Measurements from ENCODE around the gene MSLN. TPM values are rescaled to one million over a fixed set of nuclear protein-coding genes. Genes with fewer than 3 reads are reported as not detected.

MSLN gene
- total RNA-seq, 4 donors from 2014 or later = 0.79 to 5.4 (median 2.3) TPM

- Histone ChIP-seq H3K4me1 (peaks cover 32 to 60% (median 34%) of the 10 kb centered on the region in 3 donors), H3K36me3 (peaks cover 0 to 16% (median 0%) of the 10 kb centered on the region in 3 donors), H3K27me3 (peaks cover 0 to 42% (median 2%) of the 10 kb centered on the region in 4 donors), H3K4me3 (no peak overlapping the region), H3K9me3 (no peaks in the 10 kb centered on the region), H3K27ac (no peak overlapping the region)
- TF ChIP-seq, protein P1, sequence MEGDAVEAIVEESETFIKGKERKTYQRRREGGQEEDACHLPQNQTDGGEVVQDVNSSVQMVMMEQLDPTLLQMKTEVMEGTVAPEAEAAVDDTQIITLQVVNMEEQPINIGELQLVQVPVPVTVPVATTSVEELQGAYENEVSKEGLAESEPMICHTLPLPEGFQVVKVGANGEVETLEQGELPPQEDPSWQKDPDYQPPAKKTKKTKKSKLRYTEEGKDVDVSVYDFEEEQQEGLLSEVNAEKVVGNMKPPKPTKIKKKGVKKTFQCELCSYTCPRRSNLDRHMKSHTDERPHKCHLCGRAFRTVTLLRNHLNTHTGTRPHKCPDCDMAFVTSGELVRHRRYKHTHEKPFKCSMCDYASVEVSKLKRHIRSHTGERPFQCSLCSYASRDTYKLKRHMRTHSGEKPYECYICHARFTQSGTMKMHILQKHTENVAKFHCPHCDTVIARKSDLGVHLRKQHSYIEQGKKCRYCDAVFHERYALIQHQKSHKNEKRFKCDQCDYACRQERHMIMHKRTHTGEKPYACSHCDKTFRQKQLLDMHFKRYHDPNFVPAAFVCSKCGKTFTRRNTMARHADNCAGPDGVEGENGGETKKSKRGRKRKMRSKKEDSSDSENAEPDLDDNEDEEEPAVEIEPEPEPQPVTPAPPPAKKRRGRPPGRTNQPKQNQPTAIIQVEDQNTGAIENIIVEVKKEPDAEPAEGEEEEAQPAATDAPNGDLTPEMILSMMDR (IDR thresholded peaks at IDR 0.05) = no peak
- no peak for TF ChIP-seq POLR2A (IDR thresholded peaks at IDR 0.05)
- 70% methylated on average over 2 of the region's 19 CpGs; no CpG with 5 or more reads in 1 of the 2 donors for WGBS, 2 donors
- intact Hi-C loops (cut with DNase I) = no loop called here
- no peak for DNase-seq
Measured at GRCh38 chr16:784431-784830, 23.9 kb downstream of the MSLN start.

- intact Hi-C loops (cut with DNase I) = loop anchor here (5.0 kb wide), 1 partner anchor 74 kb away; no protein-coding TSS in a partner anchor
- Histone ChIP-seq H3K4me1 (peaks cover 32 to 64% (median 36%) of the 10 kb centered on the region in 3 donors), H3K27me3 (peaks cover 0 to 27% (median 0%) of the 10 kb centered on the region in 4 donors), H3K27ac (no peak overlapping the region), H3K4me3 (no peak overlapping the region), H3K9me3 (no peaks in the 10 kb centered on the region), H3K36me3 (peaks cover 0 to 20% (median 0%) of the 10 kb centered on the region in 3 donors)
- WGBS, 2 donors = 31 to 60% methylated on average over 5 to 23 of the region's 58 CpGs
- TF ChIP-seq, protein P1 (IDR thresholded peaks at IDR 0.05) = peak; percentile 29 to 85 (median 74)
- no peak for TF ChIP-seq POLR2A (IDR thresholded peaks at IDR 0.05)
- DNase-seq = no peak
Measured at GRCh38 chr16:785563-786535, 25.3 kb downstream of the MSLN start.

- Histone ChIP-seq H3K4me3 (peak overlapping the region; percentile 80 to 99 (median 93)), H3K36me3 (peaks cover 0 to 36% (median 0%) of the 10 kb centered on the region in 3 donors), H3K9me3 (no peaks in the 10 kb centered on the region), H3K27ac (peak overlapping the region; percentile 69 to 90 (median 84)), H3K27me3 (peaks cover 0 to 11% (median 0%) of the 10 kb centered on the region in 4 donors), H3K4me1 (peaks cover 32 to 59% (median 36%) of the 10 kb centered on the region in 3 donors)
- WGBS, 2 donors = 0% methylated on average over 4 of the region's 47 CpGs; no CpG with 5 or more reads in 1 of the 2 donors
- intact Hi-C loops (cut with DNase I) = loop anchor here (5.0 kb wide), 1 partner anchor 75 kb away; no protein-coding TSS in a partner anchor
- DNase-seq = no peak
- no peak for TF ChIP-seq POLR2A (IDR thresholded peaks at IDR 0.05)
- TF ChIP-seq, protein P1 (IDR thresholded peaks at IDR 0.05) = no peak
Measured at GRCh38 chr16:787321-787966, 26.9 kb downstream of the MSLN start.

DNA sequence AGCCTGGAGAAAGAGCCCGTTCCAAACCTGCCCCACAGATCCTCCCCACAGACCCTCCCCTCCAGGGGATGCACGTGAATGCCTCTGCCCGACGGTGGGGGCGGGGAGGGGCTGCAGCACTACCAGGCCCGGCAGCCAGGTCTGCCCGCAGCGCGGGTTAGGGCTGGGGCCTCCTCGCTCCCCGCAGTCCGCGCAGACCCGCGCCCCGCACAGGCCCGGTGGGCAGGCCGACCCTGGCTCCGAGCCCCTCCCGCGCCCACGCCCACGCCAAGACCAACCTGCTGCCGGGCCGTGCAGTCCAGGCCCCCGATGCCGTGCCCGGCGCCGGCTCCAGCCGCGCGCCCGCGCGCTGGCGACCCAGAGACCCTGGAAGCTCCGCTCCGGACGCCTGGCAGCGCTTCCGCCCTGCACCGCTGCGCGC lies 27.5 kb downstream of the MSLN start, which contains the start of gene RPUSD1:
Gene RPUSD1 (minus strand): TSS at position 404 of the 421 bp plus-strand sequence. CDS start 644 bp downstream, outside the sequence.
- H3K27me3 ChIP-seq = peaks cover 0 to 6% (median 0%) of the 10 kb centered on the region in 4 donors
- H3K36me3 ChIP-seq = peaks cover 0 to 40% (median 0%) of the 10 kb centered on the region in 3 donors
- no CpG with 5 or more reads among the region's 45 CpGs for WGBS, 2 donors
- H3K9me3 ChIP-seq = no peaks in the 10 kb centered on the region
- H3K4me3 ChIP-seq = peak within 1 kb of the TSS; percentile 80 to 99 (median 93)
- peaks cover 28 to 53% (median 32%) of the 10 kb centered on the region in 3 donors for H3K4me1 ChIP-seq
- peak in 1 of 4 donors; percentile 24 for TF ChIP-seq POLR2A (IDR thresholded peaks at IDR 0.05)
- TF ChIP-seq, protein P1 (IDR thresholded peaks at IDR 0.05) = peak in 2 of 6 experiments; percentile 25 to 35
- H3K27ac ChIP-seq = peak within 1 kb of the TSS; percentile 78 to 90 (median 84)
- no peak for DNase-seq
- intact Hi-C loops (cut with DNase I) = loop anchor here (5.0 kb wide), 1 partner anchor 76 kb away; no protein-coding TSS in a partner anchor

All from esophagus squamous epithelium (tissue), 5 donors.